NCI-H774 (cell line): ENCODE results near the gene GMPR.

Experiments
- DNase-seq: peaks from one replicate; lab custom pipeline; 2025; lab: John Stamatoyannopoulos, UW

The GMPR gene

GRCh38 chr6:16272201-16272600 lies 33.8 kb downstream of the GMPR start:
- no peak for DNase-seq

GRCh38 chr6:16273256-16273655 lies 34.9 kb downstream of the GMPR start:
- DNase-seq = no peak

- DNase-seq = no peak
Measured at GRCh38 chr6:16274483-16274882, 36.1 kb downstream of the GMPR start.

- no peak for DNase-seq
Measured at GRCh38 chr6:16274885-16275589, 36.6 kb downstream of the GMPR start.

- DNase-seq = no peak
Measured at GRCh38 chr6:16277101-16277981, 39.0 kb downstream of the GMPR start.

GRCh38 chr6:16278048-16278724 lies 39.8 kb downstream of the GMPR start:
- no peak for DNase-seq

GRCh38 chr6:16278750-16279149 lies 40.4 kb downstream of the GMPR start:
- no peak for DNase-seq

GRCh38 chr6:16279243-16279642 lies 40.9 kb downstream of the GMPR start:
- DNase-seq = no peak

GRCh38 chr6:16282370-16282769 lies 44.0 kb downstream of the GMPR start:
- DNase-seq = no peak

GRCh38 chr6:16284472-16284871 lies 46.1 kb downstream of the GMPR start:
- no peak for DNase-seq

- DNase-seq = no peak
Measured at GRCh38 chr6:16285467-16286150, 47.2 kb downstream of the GMPR start.

GRCh38 chr6:16286151-16286522 lies 47.8 kb downstream of the GMPR start:
- no peak for DNase-seq

GRCh38 chr6:16288163-16288562 lies 49.8 kb downstream of the GMPR start:
- DNase-seq = no peak

GRCh38 chr6:16291739-16292138 lies 53.4 kb downstream of the GMPR start:
- DNase-seq = no peak

GRCh38 chr6:16292432-16292831 lies 54.0 kb downstream of the GMPR start:
- no peak for DNase-seq

GRCh38 chr6:16292942-16293341 lies 54.6 kb downstream of the GMPR start:
- no peak for DNase-seq

- DNase-seq = no peak
Measured at GRCh38 chr6:16294371-16294770, 56.0 kb downstream of the GMPR start.

GRCh38 chr6:16295060-16295459 lies 56.7 kb downstream of the GMPR start:
- no peak for DNase-seq

- no peak for DNase-seq
Measured at GRCh38 chr6:16295471-16295870, 57.1 kb downstream of the GMPR start.

GRCh38 chr6:16296061-16296670 lies 57.8 kb downstream of the GMPR start:
- DNase-seq = no peak

GRCh38 chr6:16299861-16300260 lies 61.5 kb downstream of the GMPR start:
- no peak for DNase-seq

GRCh38 chr6:16301511-16301910 lies 63.1 kb downstream of the GMPR start:
- DNase-seq = peak; percentile 23
